NCI-H748 treated with DMSO at 0.1 percent for 48 hours (cell line): ENCODE data around the gene BMAL1.
"Not testable (repeated sequence)": the region's sequence is repeated elsewhere in the genome, so short reads cannot be mapped to it uniquely, and the experiment has no call there.

Experiments used
- DNase-seq: peaks from one replicate; lab custom pipeline; 2025; lab: John Stamatoyannopoulos, UW

BMAL1 gene

GRCh38 chr11:13382751-13383150, 105.2 kb downstream of the BMAL1 start:
- no peak for DNase-seq

- DNase-seq, result peak; percentile 7
Observed at GRCh38 chr11:13384908-13385640, 107.5 kb downstream of the BMAL1 start.

- DNase-seq, result no peak
Observed at GRCh38 chr11:13386567-13386966, 109.0 kb downstream of the BMAL1 start.

- DNase-seq, result no peak
Observed at GRCh38 chr11:13388741-13389140, 111.2 kb downstream of the BMAL1 start.

DNA sequence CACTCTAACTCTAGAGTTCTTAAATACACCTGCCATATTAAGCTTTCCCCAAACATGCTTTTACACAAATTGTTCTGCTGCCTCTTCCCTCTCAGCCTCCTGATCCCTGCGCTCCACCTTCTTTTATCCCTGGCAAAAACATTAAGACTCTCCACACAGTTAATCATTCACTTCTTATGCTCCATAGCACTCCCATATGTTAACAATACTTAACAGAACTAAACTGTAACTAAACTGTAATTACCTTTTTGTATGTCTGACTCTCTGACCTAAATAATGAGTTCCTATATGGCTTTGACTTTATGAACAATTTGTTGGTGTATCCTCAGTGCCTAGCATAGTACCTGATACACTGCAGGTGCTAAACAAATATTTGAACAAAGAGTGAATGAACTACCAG, 113.6 kb downstream of the BMAL1 start:
- DNase-seq, result no peak

DNA sequence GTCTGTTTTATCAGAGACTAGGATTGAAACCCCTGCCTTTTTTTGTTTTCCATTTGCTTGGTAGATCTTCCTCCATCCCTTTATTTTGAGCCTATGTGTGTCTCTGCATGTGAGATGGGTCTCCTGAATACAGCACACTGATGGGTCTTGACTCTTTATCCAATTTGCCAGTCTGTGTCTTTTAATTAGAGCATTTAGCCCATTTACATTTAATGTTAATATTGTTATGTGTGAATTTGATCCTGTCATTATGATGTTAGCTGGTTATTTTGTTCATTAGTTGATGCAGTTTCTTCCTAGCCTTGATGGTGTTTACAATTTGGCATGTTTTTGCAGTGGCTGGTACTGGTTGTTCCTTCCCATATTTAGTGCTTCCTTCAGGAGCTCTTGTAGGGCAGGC, 120.7 kb downstream of the BMAL1 start:
- DNase-seq, result not testable (repeated sequence)

DNA sequence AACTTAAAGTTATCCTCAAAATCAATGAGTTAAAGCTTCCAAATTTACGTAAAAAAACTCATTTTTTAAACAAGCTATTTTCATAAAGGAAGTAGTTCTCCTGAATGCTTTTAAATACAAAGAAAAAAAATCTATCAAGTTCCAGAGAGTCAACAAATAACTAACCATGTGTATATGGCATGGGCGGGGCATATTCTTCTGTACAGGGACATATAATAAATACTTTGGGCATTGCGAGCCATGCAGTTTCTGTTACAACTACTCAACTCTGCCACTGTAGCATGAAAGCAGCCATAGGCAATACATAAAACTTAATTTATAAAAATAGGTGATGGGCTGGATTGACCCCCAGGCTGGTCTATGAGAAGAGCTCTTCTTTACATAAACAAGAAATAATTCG, 127.6 kb downstream of the BMAL1 start:
- no peak for DNase-seq

DNA sequence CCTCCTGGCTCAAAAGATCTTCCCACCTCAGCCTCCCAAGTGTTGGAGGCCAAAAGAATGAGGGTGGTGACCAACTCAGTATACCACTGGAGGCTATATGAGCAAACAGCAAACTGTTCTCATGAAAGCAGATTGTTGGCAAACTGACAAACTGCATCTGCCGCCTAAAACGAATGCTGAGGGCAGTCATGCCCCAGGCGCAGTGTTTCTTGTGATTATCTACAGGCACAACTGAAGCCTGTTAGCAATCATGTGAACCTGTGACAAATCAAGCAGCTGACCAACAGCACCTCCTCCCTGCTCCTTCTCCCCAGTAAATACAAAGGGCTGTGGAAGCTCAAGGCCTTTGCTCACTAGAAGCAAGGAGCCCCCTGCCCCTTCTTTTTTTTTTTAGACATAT, 137.6 kb downstream of the BMAL1 start:
- DNase-seq, result no peak

GRCh38 chr11:13421561-13421960, 144.0 kb downstream of the BMAL1 start:
- DNase-seq, result no peak

GRCh38 chr11:13423372-13423771, 145.8 kb downstream of the BMAL1 start:
- DNase-seq, result no peak

DNA sequence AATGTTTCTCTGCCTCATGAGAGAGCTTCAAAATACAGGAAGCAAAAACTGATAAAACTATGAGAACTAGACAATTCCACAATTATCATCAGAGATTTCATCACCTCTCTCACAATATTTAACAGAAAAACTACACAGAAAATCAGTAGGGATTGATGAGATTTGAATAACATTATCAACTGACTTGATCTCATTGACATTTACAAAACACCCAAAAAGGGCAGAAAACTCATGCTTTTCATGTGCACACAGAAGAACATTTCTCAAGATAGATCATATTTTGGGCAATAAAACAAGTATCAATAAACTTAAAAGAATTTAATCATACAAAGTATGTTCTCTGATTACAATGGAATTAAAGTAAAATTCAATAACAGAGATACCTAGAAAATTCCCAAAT, 149.8 kb downstream of the BMAL1 start:
- no peak for DNase-seq

DNA sequence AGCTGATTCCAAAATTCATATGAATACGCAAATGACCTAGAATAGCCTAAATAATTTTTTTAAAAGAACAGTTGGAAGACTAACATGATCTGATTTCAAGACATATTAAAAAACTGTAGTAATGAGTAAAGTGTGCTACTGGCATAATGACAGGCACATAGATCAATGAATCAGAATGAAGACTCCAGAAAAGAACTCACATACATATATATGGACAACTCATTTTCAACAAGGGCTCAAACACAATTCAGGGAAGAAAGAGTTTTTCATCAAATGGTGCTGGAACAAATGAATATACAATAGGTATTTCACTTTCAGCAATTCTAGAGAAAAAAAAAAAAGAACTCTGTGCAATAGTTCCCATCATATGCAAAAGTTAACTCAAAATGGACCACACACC, 151.7 kb downstream of the BMAL1 start:
- no peak for DNase-seq

DNA sequence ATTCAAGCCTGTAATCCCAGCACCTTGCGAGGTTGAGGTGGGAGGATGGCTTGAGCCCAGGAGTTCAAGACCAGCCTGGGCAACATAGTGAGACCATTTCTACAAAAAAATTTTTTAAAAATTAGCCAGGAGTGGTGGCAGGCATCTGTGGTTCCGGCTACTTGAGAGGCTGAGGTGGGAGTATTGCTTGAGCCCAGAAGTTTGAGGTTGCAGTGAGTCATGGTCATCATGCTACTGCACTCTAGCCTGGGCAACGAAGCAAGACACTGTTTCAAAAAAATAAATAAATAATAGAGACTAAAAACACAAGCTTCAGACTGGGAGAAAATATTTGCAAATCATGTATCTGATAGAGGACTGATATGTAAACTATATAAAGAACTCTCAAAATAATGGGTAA, 152.2 kb downstream of the BMAL1 start:
- no peak for DNase-seq

DNA sequence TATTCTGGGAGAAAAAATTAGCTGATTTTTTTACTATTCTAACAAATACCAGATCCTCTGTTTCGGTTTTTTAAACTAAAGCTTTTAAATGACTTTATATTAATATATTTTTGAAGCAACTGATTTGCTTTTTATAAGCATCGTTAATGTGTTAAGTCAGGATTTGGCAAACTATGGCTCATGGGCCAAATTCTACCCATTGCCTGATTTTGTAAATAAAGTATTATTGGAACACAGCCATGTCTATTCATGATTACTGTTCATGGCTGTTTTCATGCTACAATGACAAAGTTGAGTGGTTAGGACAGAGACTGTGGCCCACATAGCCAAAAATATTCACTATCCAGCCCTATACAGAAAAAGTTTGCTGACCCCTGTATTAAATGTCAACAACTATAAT, 155.8 kb downstream of the BMAL1 start:
- no peak for DNase-seq

DNA sequence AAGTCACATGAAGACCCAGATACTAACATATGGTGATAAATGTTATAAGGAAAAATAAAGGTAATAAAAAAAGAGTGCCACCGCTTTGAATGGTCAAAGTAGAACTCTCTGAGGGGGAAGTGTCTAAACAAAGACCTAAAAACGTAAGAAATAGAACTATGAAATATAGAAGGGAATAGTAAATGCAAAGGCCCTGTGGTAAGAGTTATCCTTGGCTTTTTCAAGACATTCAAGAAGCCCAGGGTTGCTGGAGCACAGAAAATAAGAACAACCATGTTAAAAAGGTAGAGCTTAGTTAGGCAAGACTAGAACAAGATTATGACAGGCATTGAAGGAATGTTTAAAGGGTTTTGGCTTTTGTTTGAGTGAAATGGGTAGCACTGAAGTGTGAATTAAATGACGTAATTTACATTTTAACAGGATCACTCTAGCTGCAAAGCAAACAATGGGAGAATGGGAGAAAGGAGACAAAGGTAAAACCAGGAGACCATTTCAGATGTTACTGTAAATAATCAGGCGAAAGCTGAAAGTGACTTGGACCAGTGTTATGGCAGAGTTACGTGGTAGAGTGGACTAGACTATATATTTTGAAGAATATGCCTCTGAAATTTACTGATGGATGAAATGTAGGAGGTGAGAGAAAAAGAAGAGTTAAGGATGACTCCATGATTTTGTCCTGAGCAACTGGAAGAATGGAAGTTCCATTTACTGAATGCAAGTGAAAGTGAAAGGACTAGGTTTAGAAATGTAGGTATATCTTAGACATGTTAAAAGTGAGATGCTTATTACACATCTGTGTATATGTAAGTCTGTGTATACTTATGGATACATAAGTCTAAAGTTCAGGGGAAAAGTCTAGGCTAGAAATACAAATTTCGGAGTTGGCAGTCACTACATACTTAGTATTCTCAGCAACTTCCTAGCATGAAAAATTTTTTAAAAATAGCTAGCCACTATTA, 156.9 kb downstream of the BMAL1 start:
- DNase-seq, result no peak

DNA sequence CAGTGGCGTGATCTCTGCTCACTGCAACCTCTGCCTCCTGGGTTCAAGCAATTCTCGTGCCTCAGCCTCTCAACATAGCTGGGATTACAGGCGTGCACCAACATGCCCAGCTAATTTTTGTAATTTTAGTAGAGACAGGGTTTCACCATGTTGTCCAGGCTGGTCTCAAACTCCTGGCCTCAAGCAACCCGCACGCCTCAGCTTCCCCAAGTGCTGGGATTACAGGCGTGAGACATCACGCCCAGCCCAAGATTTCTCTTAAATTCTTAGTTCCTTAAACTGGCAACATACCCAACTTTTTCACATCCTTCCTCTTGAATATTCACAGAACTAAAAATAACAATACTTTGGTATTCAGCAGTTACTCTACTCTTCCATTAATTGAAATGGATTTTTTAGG, 159.2 kb downstream of the BMAL1 start:
- DNase-seq, result not testable (repeated sequence)
